Measurements from ENCODE around the gene IFT88.

- TF ChIP-seq CTCF (IDR thresholded peaks at IDR 0.05) (no peak), POLR2A (IDR thresholded peaks at IDR 0.05) (no peak)
Measured at GRCh38 chr13:20546556-20546955, 20.4 kb upstream of the IFT88 start.
